Muscle of leg (tissue), 11 donors: Measurements from ENCODE around the gene ZDHHC14. TPM values are rescaled to one million over a fixed set of nuclear protein-coding genes. Genes with fewer than 3 reads are reported as not detected.
"Not testable (repeated sequence)": the region's sequence is repeated elsewhere in the genome, so short reads cannot be mapped to it uniquely, and the experiment has no call there.

Source experiments
- DNase-seq: peaks from one replicate; pipeline ENCODE4 v3.0.0; 2013
- H3K27ac ChIP-seq: one replicate; pipeline ENCODE4 v1.5.1; 2013; ENCODE audit warnings: mild to moderate bottlenecking, low read length, control low read depth
- H3K27me3 ChIP-seq: one replicate; pipeline ENCODE4 v1.6.1; 2013; ENCODE audit warnings: low read length; ENCODE audit not compliant: control insufficient read depth, insufficient read depth
- H3K36me3 ChIP-seq: one replicate; pipeline ENCODE4 v1.6.1; 2013; ENCODE audit warnings: low read length; ENCODE audit not compliant: control insufficient read depth, insufficient read depth
- H3K4me1 ChIP-seq: one replicate; pipeline ENCODE4 v1.6.1; 2013; ENCODE audit warnings: low read length; ENCODE audit not compliant: control insufficient read depth, insufficient read depth
- H3K4me3 ChIP-seq: one replicate; pipeline ENCODE4 v1.5.1; 2013; ENCODE audit warnings: low read length, control low read depth
- H3K9me3 ChIP-seq: replicated peaks from 2 replicates; pipeline ENCODE4 v1.6.1; 2013; ENCODE audit warnings: low read depth, low read length; ENCODE audit not compliant: control insufficient read depth
- WGBS: methylation state at CpG from one replicate; pipeline ENCODE4 v1.1.5; 2013; ENCODE audit warnings: missing lambda C conversion rate; ENCODE audit not compliant: insufficient coverage; 5-methylcytosine and 5-hydroxymethylcytosine counted together
- polyA plus RNA-seq, 8 donors: library from polyadenylated mRNA; unstranded; fragments of 120-200 nt; gene quantifications; one replicate each; pipeline versions ENCODE4 v1.2.1 to v1.2.3, GENCODE V29; 2013; ENCODE audit warnings: inconsistent platforms in 1 of 8, low replicate concordance in 1 of 8; ENCODE audit not compliant: insufficient read length in 8 of 8, insufficient read depth in 1 of 8
- total RNA-seq: library from RNA; stranded (reverse); fragments of 120-200 nt; gene quantifications from one replicate; pipeline ENCODE4 v1.2.4, GENCODE V29; 2013

The ZDHHC14 gene
- total and polyA plus RNA-seq, 9 donors: 3.4 to 8.9 (median 5.7) TPM

DNA sequence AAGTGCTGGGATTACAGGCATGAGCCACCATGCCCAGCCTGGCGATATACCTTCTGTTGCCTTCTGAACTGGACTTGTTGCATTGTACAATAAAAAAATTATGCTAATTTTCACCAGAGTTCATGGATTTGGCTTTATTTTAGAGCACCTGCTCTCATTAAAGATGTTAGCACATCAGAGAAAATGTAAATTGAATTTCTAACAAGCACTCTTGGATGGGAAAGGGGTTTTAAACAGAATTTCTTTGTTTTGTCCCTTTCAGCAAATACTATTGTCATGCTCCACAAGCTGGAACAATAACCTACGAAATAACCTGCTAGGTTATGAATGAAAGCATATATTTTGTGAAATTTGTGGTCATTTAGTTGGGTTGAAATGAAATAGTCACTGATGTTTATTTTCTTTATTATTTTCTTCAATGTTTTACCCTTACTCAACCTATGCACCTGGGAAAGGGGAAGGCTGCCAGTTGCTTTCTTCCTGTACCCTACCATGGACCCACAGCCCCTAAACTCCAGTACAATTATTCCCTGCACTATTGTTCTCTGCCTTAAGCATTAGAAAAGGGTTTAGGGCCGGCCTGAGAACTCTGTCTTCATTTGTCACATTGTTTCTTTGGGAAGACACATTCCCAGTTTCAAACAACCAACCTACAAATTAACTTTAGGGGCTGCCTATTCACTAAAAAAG, 22.2 kb downstream of the ZDHHC14 start:
- Histone ChIP-seq H3K4me1 (peaks cover 2% of the 10 kb centered on the region), H3K36me3 (no peaks in the 10 kb centered on the region), H3K27ac (no peak overlapping the region), H3K27me3 (no peaks in the 10 kb centered on the region), H3K9me3 (no peaks in the 10 kb centered on the region), H3K4me3 (no peak overlapping the region)
- WGBS: no CpG with 5 or more reads among the region's 3 CpGs
- DNase-seq: no peak

GRCh38 chr6:157403686-157404051, 22.7 kb downstream of the ZDHHC14 start:
- Histone ChIP-seq H3K27ac (no peak overlapping the region), H3K4me3 (no peak overlapping the region), H3K4me1 (peaks cover 2% of the 10 kb centered on the region), H3K9me3 (no peaks in the 10 kb centered on the region), H3K27me3 (no peaks in the 10 kb centered on the region), H3K36me3 (no peaks in the 10 kb centered on the region)
- WGBS: 88% methylated on average over 5 of the region's 6 CpGs
- no peak for DNase-seq

- Histone ChIP-seq H3K4me1 (peaks cover 2% of the 10 kb centered on the region), H3K27ac (no peak overlapping the region), H3K27me3 (no peaks in the 10 kb centered on the region), H3K4me3 (no peak overlapping the region), H3K9me3 (no peaks in the 10 kb centered on the region), H3K36me3 (no peaks in the 10 kb centered on the region)
- peak; percentile 53 for DNase-seq
- WGBS: 32% methylated on average over 3 of the region's 6 CpGs
These were observed 25.0 kb downstream of the ZDHHC14 start for GRCh38 chr6:157405986-157406385.

DNA sequence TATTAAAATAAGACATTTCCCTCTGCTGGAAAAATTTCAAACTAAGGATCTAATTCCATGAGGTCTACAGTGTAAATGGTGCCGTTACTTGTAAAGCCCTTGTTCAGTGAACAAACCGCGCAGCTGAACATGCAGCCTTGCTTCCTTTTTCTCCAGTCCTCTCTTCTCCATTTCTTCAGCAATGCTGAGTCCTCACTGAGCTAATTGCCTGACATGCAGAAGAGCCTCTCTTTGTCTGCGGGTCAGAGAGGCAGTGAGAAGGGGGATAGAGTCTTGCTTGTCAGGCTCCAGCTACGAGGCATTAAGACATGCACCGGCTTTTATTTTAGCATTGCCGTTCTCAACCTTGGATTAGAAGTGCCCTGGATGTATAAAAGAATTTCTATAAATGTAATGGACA, 25.7 kb downstream of the ZDHHC14 start:
- Histone ChIP-seq H3K4me3 (no peak overlapping the region), H3K36me3 (no peaks in the 10 kb centered on the region), H3K27me3 (no peaks in the 10 kb centered on the region), H3K4me1 (peaks cover 2% of the 10 kb centered on the region), H3K9me3 (no peaks in the 10 kb centered on the region), H3K27ac (no peak overlapping the region)
- peak; percentile 33 for DNase-seq
- WGBS: 80% methylated on average over 5 of the region's 7 CpGs

DNA sequence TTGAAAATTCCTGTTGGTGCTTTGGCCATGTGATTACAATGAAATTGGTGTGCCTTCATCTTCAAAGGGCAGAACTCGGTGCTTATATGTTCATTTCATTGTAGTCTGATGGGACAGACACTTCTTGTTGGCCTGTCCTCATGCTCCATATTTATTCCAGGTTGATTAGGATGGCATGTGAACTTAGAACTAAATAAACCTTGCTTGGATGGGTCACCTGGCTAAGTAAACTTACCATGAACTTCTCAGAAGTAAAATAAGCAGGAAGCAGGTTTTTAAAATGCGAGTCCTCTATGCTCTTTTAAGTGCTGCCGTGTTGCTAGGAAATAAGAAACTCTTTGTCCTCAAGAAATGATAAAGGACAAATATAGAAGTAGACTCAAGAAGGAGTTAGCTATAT, 26.7 kb downstream of the ZDHHC14 start:
- DNase-seq: no peak
- no CpG with 5 or more reads among the region's 3 CpGs for WGBS
- peaks cover 2% of the 10 kb centered on the region for H3K4me1 ChIP-seq
- no peak overlapping the region for H3K4me3 ChIP-seq
- no peaks in the 10 kb centered on the region for H3K9me3 ChIP-seq
- no peaks in the 10 kb centered on the region for H3K36me3 ChIP-seq
- no peaks in the 10 kb centered on the region for H3K27me3 ChIP-seq
- H3K27ac ChIP-seq: no peak overlapping the region

GRCh38 chr6:157408427-157408826, 27.4 kb downstream of the ZDHHC14 start:
- not testable (repeated sequence) for H3K4me3 ChIP-seq, DNase-seq, H3K4me1 ChIP-seq, H3K27me3 ChIP-seq, H3K9me3 ChIP-seq, H3K27ac ChIP-seq, H3K36me3 ChIP-seq
- WGBS: 86% methylated on average over 3 of the region's 5 CpGs

GRCh38 chr6:157410045-157410444, 29.1 kb downstream of the ZDHHC14 start:
- H3K36me3 ChIP-seq: no peaks in the 10 kb centered on the region
- H3K27ac ChIP-seq: no peak overlapping the region
- no peaks in the 10 kb centered on the region for H3K9me3 ChIP-seq
- WGBS: 45% methylated on average over 2 of the region's 5 CpGs
- no peaks in the 10 kb centered on the region for H3K27me3 ChIP-seq
- no peak overlapping the region for H3K4me3 ChIP-seq
- peaks cover 6% of the 10 kb centered on the region for H3K4me1 ChIP-seq
- peak; percentile 79 for DNase-seq

DNA sequence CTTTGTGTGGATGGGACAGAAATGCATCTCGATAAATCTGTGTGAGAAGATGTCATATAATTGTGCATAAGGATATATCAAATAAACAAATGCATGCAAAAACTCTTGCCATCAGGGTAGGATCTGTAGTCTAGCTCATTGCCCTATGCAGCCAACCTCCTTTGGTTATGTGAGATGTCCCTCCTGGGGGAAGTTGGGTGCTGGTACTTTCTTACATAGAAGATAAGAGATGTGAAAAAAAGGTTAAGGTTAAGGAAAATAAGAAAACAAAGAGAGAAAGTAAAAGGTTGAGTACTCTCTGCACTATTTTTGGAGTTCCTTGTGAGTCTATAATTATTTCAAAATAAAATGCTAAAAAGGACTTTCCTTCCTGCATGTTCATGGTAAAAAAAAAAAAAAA, 30.4 kb downstream of the ZDHHC14 start:
- H3K9me3 ChIP-seq: no peaks in the 10 kb centered on the region
- H3K27ac ChIP-seq: no peak overlapping the region
- H3K36me3 ChIP-seq: no peaks in the 10 kb centered on the region
- H3K27me3 ChIP-seq: no peaks in the 10 kb centered on the region
- H3K4me1 ChIP-seq: peaks cover 6% of the 10 kb centered on the region
- no CpG with 5 or more reads among the region's 1 CpG for WGBS
- no peak overlapping the region for H3K4me3 ChIP-seq
- no peak for DNase-seq

DNA sequence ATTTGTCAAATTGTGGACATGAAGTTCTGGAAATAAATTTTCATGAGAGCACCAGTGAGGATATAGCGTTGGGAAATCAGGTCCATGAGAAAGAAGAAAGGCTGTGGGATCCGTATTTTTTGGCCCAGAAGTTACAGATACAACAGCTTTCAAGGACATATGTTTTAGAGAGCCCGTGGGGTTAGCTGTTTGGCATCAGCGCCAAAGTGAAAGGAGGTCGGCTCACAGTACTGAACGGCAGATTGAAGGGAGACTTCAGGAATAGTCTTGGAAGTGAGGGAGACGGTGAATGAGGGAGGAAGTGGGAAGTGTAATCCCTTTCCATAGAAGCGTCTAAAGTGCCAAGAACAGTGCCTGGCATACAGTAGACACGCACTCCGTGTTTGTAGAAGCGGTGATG, 31.8 kb downstream of the ZDHHC14 start:
- Histone ChIP-seq H3K9me3 (no peaks in the 10 kb centered on the region), H3K4me1 (peaks cover 4% of the 10 kb centered on the region), H3K4me3 (no peak overlapping the region), H3K27ac (no peak overlapping the region), H3K27me3 (no peaks in the 10 kb centered on the region), H3K36me3 (no peaks in the 10 kb centered on the region)
- DNase-seq: peak; percentile 48
- WGBS: 40% methylated on average over 11 of the region's 11 CpGs

DNA sequence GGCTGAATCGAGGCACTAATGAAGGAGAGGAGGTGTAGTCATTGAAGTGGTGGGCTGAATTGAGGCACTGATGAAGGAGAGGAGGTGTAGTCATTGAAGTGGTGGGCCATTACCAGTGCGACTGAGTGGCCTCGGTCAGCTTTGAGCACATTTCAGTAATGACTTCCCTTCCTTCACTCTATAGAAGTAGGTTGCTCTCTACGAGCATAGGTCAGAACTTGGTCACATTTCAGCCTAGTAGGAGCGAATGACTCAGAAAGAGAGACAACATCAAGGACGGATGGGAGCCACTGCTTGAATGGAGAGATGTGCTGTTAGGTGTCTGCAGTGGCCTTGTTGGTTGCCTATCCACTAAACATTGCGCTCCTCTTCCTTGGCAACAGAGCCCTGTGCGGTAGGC, 39.5 kb downstream of the ZDHHC14 start:
- H3K27me3 ChIP-seq: no peaks in the 10 kb centered on the region
- no peak overlapping the region for H3K27ac ChIP-seq
- peaks cover 4% of the 10 kb centered on the region for H3K4me1 ChIP-seq
- H3K36me3 ChIP-seq: no peaks in the 10 kb centered on the region
- no peak for DNase-seq
- H3K9me3 ChIP-seq: peaks cover 9% of the 10 kb centered on the region
- H3K4me3 ChIP-seq: no peak overlapping the region
- 95% methylated on average over 4 of the region's 8 CpGs for WGBS

- no peak for DNase-seq
- H3K9me3 ChIP-seq: peaks cover 2% of the 10 kb centered on the region
- H3K27me3 ChIP-seq: no peaks in the 10 kb centered on the region
- H3K36me3 ChIP-seq: no peaks in the 10 kb centered on the region
- H3K4me3 ChIP-seq: no peak overlapping the region
- H3K4me1 ChIP-seq: peaks cover 4% of the 10 kb centered on the region
- 53% methylated on average over 8 of the region's 11 CpGs for WGBS
- H3K27ac ChIP-seq: no peak overlapping the region
These were observed 43.6 kb downstream of the ZDHHC14 start for GRCh38 chr6:157424491-157425020.
